ENCODE measurements around the gene RAB34. TPM values are rescaled to one million over a fixed set of nuclear protein-coding genes. Genes with fewer than 3 reads are reported as not detected.
A peak's percentile ranks its signal among the peaks of the same experiment; 100 is the strongest.

Gene RAB34
- total RNA-seq, 1 experiment from 2014 or later, result 189 TPM

DNA sequence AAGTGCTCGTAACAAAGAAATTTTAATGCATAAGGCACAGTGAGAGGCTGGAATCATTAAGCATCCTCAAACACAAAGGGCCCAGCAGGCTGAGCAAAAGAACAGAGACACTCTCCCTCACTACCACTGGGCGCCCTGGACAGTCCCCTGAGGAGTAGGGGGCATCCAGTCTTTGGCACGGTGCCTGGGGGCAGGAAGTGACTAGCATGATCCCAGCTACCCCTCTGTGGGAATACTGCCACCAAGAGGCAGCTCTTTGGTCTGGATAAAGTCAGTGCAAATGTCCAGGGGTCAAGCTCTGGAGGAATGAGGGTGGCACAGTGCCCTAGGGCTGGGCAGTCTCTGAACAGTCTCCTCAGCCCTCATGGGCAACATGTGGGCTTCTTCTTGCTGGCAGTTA, 3.4 kb downstream of the RAB34 start:
- H3K79me2 ChIP-seq (ENCODE audit: insufficient read depth, low read length), result peaks cover 10% of the 10 kb centered on the region; the same call in 1 of the 2 replicates
- H4K20me1 ChIP-seq (ENCODE audit: control insufficient read depth, insufficient read depth, insufficient read length), result no peaks in the 10 kb centered on the region
- H2AK5ac ChIP-seq (ENCODE audit: insufficient read length, low read length), result no peak overlapping the region
- H4K5ac ChIP-seq (ENCODE audit: insufficient read length, low read depth, low read length), result no peak overlapping the region
- no peak overlapping the region for H2BK15ac ChIP-seq (ENCODE audit: low read depth, low read length)
- TF ChIP-seq, protein P1, sequence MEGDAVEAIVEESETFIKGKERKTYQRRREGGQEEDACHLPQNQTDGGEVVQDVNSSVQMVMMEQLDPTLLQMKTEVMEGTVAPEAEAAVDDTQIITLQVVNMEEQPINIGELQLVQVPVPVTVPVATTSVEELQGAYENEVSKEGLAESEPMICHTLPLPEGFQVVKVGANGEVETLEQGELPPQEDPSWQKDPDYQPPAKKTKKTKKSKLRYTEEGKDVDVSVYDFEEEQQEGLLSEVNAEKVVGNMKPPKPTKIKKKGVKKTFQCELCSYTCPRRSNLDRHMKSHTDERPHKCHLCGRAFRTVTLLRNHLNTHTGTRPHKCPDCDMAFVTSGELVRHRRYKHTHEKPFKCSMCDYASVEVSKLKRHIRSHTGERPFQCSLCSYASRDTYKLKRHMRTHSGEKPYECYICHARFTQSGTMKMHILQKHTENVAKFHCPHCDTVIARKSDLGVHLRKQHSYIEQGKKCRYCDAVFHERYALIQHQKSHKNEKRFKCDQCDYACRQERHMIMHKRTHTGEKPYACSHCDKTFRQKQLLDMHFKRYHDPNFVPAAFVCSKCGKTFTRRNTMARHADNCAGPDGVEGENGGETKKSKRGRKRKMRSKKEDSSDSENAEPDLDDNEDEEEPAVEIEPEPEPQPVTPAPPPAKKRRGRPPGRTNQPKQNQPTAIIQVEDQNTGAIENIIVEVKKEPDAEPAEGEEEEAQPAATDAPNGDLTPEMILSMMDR (conservative IDR thresholded peaks at IDR 0.05), result no peak; the same call in 2 of the 3 replicates
- no peak overlapping the region for H4K8ac ChIP-seq (replicated peaks; ENCODE audit: insufficient read length, low read depth, low read length)
- no peak overlapping the region for H3K56ac ChIP-seq (ENCODE audit: insufficient read length, low read depth, low read length)
- H3K4ac ChIP-seq (ENCODE audit: low read depth, low read length), result no peak overlapping the region
- H3K23ac ChIP-seq (ENCODE audit: insufficient read length, low read depth, low read length), result no peak overlapping the region
- H3K14ac ChIP-seq (ENCODE audit: insufficient read depth, low read length), result no peak overlapping the region
- peak; percentile 30 for DNase-seq
- H2AFZ ChIP-seq (ENCODE audit: low read length), result no peak overlapping the region
- no peak overlapping the region for H3K4me2 ChIP-seq (ENCODE audit: insufficient read depth, insufficient read length, low read length)
- Mint-ChIP-seq H3K9me3 (no peaks in the 10 kb centered on the region), H3K4me1 (peaks cover 27 to 38% of the 10 kb centered on the region in 2 experiments), H3K36me3 (ENCODE audit: insufficient read depth in 1 of 3, low read depth in 3 of 3) (peaks cover 23 to 38% (median 25%) of the 10 kb centered on the region in 3 experiments; a peak in 6 of 7 replicates), H3K27me3 (ENCODE audit: low read depth) (no peaks in the 10 kb centered on the region), H3K4me3 (peak overlapping the region in 1 of 2 experiments; percentile 26; a peak in 3 of 5 replicates), H3K27ac (no peak overlapping the region; a peak in 1 of 7 replicates)
- H2BK12ac ChIP-seq (ENCODE audit: insufficient read length, low read depth, low read length), result no peak overlapping the region
- no peak overlapping the region for H2BK120ac ChIP-seq (ENCODE audit: low read depth, low read length, poor library complexity, severe bottlenecking)
- H3K79me1 ChIP-seq (ENCODE audit: insufficient read depth, low read depth, low read length, poor library complexity, severe bottlenecking), result peaks cover 4% of the 10 kb centered on the region
- H2BK20ac ChIP-seq (ENCODE audit: low read depth, low read length, poor library complexity, severe bottlenecking), result no peak overlapping the region
- no peak overlapping the region for H3T11ph ChIP-seq (ENCODE audit: low read length)
- H3K23me2 ChIP-seq (ENCODE audit: insufficient read length, low read depth, low read length, poor library complexity, severe bottlenecking), result peaks cover 35% of the 10 kb centered on the region
- H3K4me1 ChIP-seq (ENCODE audit: insufficient read depth, low read length), result peaks cover 3% of the 10 kb centered on the region; the same call in 1 of the 2 replicates
- H3K9me3 ChIP-seq (ENCODE audit: control insufficient read depth, low read depth, low read length), result no peaks in the 10 kb centered on the region
- no peaks in the 10 kb centered on the region for H3K27me3 ChIP-seq (ENCODE audit: insufficient read depth, low read length)
- H3K27ac ChIP-seq (ENCODE audit: insufficient read length, low read depth, low read length), result no peak overlapping the region
- H2BK5ac ChIP-seq (ENCODE audit: insufficient read length, low read length), result no peak overlapping the region
- no peak overlapping the region for H3K18ac ChIP-seq (ENCODE audit: insufficient read length, low read depth, low read length)
- no peak overlapping the region for H4K91ac ChIP-seq (ENCODE audit: insufficient read length, low read depth, low read length)
- WGBS (ENCODE audit: extremely low coverage, insufficient read length, low lambda C conversion rate), result no CpG with 5 or more reads among the region's 3 CpGs
- no peak overlapping the region for H3K9ac ChIP-seq (ENCODE audit: extremely low read depth, insufficient read length, low read length)

Measured in H9 (cell line).